Measurements from ENCODE around the gene MAPK10. TPM values are rescaled to one million over a fixed set of nuclear protein-coding genes. Genes with fewer than 3 reads are reported as not detected.

Gene MAPK10
- total RNA-seq, 2 experiments from 2014 or later, result 0.28 to 0.36 TPM

- Mint-ChIP-seq H3K27ac (no peak overlapping the region), H3K4me1 (ENCODE audit: low read depth) (no peaks in the 10 kb centered on the region), H3K9me3 (peaks cover 3% of the 10 kb centered on the region), H3K27me3 (no peaks in the 10 kb centered on the region), H3K4me3 (no peak overlapping the region), H3K36me3 (ENCODE audit: low read depth) (no peaks in the 10 kb centered on the region)
- no peak for TF ChIP-seq CTCF (IDR thresholded peaks at IDR 0.05)
- ATAC-seq (ENCODE audit: poor library complexity) (no peak), DNase-seq (no peak)
- no peaks in the 10 kb centered on the region for H3K27me3 ChIP-seq (ENCODE audit: control insufficient read depth in 1 of 2, insufficient read depth in 2 of 2, low read length in 2 of 2)
- H3K27ac ChIP-seq (ENCODE audit: low read depth in 1 of 2, low read length in 2 of 2), result no peak overlapping the region
- H3K36me3 ChIP-seq (ENCODE audit: insufficient read depth, low read length), result no peaks in the 10 kb centered on the region
- intact Hi-C loops (cut with DNase I, micrococcal nuclease), result no loop called here
- no peak overlapping the region for H3K4me3 ChIP-seq (ENCODE audit: low read length)
- no peaks in the 10 kb centered on the region for H3K4me1 ChIP-seq (ENCODE audit: insufficient read depth, low read length)
- CTCF ChIA-PET, result no interaction called here
- POLR2A ChIA-PET, result no interaction called here
- H3K9me3 ChIP-seq (ENCODE audit: control insufficient read depth in 1 of 2, insufficient read depth in 1 of 2, low read length in 2 of 2), result no peaks in the 10 kb centered on the region
Observed at GRCh38 chr4:86159216-86159615, 200.6 kb downstream of the MAPK10 start.

- intact Hi-C loops (cut with DNase I, micrococcal nuclease), result no loop called here
- H3K36me3 Mint-ChIP-seq (ENCODE audit: low read depth), result no peaks in the 10 kb centered on the region
- no peak overlapping the region for H3K4me3 ChIP-seq (ENCODE audit: low read length)
- H3K27ac ChIP-seq (ENCODE audit: low read depth in 1 of 2, low read length in 2 of 2), result no peak overlapping the region
- ATAC-seq (ENCODE audit: poor library complexity), result no peak
- H3K27me3 ChIP-seq (ENCODE audit: control insufficient read depth in 1 of 2, insufficient read depth in 2 of 2, low read length in 2 of 2), result no peaks in the 10 kb centered on the region
- no peaks in the 10 kb centered on the region for H3K4me1 ChIP-seq (ENCODE audit: insufficient read depth, low read length)
- H3K36me3 ChIP-seq (ENCODE audit: insufficient read depth, low read length), result no peaks in the 10 kb centered on the region
- H3K9me3 ChIP-seq (ENCODE audit: control insufficient read depth in 1 of 2, insufficient read depth in 1 of 2, low read length in 2 of 2), result no peaks in the 10 kb centered on the region
- H3K4me3 Mint-ChIP-seq, result no peak overlapping the region
- CTCF ChIA-PET, result no interaction called here
- H3K9me3 Mint-ChIP-seq, result peaks cover under 1% of the 10 kb centered on the region
- H3K4me1 Mint-ChIP-seq (ENCODE audit: low read depth), result no peaks in the 10 kb centered on the region
- TF ChIP-seq CTCF (IDR thresholded peaks at IDR 0.05), result no peak
- H3K27me3 Mint-ChIP-seq, result no peaks in the 10 kb centered on the region
- no peak for DNase-seq
- no peak overlapping the region for H3K27ac Mint-ChIP-seq
- POLR2A ChIA-PET, result no interaction called here
Observed at GRCh38 chr4:86156531-86156930, 203.3 kb downstream of the MAPK10 start.

DNA sequence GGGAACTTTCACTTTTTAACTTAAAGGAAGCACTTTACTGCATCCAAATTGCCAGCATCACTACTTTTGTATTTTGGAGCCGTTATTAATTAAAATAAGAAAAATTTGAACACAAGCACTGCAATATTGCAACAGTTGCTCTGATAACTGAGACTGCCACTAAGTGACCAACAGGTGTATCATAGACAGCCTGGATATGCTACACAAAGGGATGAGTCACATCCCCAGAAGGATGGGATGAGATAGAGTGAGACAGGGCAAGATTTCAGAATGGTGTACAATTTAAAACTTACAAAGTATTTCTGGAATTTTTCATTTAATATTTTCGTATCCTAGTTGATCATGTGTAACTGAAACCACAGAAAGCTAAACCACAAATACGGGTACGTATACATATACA lies 204.1 kb downstream of the MAPK10 start:
- intact Hi-C loops (cut with DNase I, micrococcal nuclease), result no loop called here
- CTCF ChIA-PET, result no interaction called here
- H3K36me3 Mint-ChIP-seq (ENCODE audit: low read depth), result no peaks in the 10 kb centered on the region

More for the DNA sequence above, 204.1 kb downstream of the MAPK10 start:
- H3K27ac Mint-ChIP-seq, result no peak overlapping the region
- POLR2A ChIA-PET, result no interaction called here
- no peaks in the 10 kb centered on the region for H3K9me3 Mint-ChIP-seq
- Histone ChIP-seq H3K4me1 (ENCODE audit: insufficient read depth, low read length) (no peaks in the 10 kb centered on the region), H3K27ac (ENCODE audit: low read depth in 1 of 2, low read length in 2 of 2) (no peak overlapping the region), H3K9me3 (ENCODE audit: control insufficient read depth in 1 of 2, insufficient read depth in 1 of 2, low read length in 2 of 2) (no peaks in the 10 kb centered on the region), H3K36me3 (ENCODE audit: insufficient read depth, low read length) (no peaks in the 10 kb centered on the region), H3K27me3 (ENCODE audit: control insufficient read depth in 1 of 2, insufficient read depth in 2 of 2, low read length in 2 of 2) (no peaks in the 10 kb centered on the region), H3K4me3 (ENCODE audit: low read length) (no peak overlapping the region)
- no peaks in the 10 kb centered on the region for H3K4me1 Mint-ChIP-seq (ENCODE audit: low read depth)
- H3K27me3 Mint-ChIP-seq, result no peaks in the 10 kb centered on the region
- TF ChIP-seq CTCF (IDR thresholded peaks at IDR 0.05), result no peak
- DNase-seq (no peak), ATAC-seq (ENCODE audit: poor library complexity) (no peak)
- no peak overlapping the region for H3K4me3 Mint-ChIP-seq
